IPS-NIHi7 (cell line): Measurements from ENCODE around the gene QPCTL.
A peak's percentile ranks its signal among the peaks of the same experiment; 100 is the strongest.

Experiments
- DNase-seq: peaks from one replicate; pipeline ENCODE4 v3.0.0; 2012; ENCODE audit warnings: mixed read lengths; ENCODE audit errors: extremely low spot score

Gene QPCTL

DNA sequence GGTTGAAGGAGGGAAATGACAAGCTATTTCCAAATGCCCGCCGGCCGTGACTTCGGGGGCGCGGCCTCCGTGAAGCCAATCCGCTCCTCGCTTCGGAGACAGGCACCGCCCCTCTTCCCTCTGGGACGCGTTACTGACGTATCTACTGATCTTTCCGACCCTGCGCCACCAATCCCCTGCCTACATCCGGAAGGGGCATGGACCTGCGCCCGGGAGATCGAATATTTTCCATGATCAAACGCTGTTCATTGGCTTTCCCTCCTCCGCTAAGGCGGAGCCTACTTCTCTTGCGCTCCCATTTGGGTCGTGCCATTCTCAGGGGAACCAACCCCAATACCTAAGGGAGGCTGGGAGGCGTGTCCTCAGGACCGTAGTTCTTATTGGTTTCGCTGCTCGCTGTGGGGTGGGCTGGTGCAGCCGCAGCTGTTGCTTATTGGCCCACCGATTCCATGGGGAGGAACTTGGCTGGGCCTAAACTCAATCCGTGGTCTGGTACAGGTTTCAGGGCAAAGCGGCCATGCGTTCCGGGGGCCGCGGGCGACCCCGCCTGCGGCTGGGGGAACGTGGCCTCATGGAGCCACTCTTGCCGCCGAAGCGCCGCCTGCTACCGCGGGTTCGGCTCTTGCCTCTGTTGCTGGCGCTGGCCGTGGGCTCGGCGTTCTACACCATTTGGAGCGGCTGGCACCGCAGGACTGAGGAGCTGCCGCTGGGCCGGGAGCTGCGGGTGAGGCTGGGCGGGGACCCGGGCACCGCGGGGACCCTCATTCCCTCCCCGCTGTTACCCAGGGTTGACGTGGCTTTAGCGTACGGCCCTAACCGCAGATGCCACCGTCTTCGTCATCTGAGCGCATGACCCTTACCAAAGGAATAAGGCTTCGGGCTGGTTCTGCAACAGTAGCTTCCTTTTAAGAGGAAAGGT lies at the start of gene QPCTL:
Gene QPCTL, plus strand, starts transcription at position 480 of the 919 bp plus-strand sequence. Its CDS starts 38 bp downstream, at position 518.
- DNase-seq, result peak; percentile 96

DNA sequence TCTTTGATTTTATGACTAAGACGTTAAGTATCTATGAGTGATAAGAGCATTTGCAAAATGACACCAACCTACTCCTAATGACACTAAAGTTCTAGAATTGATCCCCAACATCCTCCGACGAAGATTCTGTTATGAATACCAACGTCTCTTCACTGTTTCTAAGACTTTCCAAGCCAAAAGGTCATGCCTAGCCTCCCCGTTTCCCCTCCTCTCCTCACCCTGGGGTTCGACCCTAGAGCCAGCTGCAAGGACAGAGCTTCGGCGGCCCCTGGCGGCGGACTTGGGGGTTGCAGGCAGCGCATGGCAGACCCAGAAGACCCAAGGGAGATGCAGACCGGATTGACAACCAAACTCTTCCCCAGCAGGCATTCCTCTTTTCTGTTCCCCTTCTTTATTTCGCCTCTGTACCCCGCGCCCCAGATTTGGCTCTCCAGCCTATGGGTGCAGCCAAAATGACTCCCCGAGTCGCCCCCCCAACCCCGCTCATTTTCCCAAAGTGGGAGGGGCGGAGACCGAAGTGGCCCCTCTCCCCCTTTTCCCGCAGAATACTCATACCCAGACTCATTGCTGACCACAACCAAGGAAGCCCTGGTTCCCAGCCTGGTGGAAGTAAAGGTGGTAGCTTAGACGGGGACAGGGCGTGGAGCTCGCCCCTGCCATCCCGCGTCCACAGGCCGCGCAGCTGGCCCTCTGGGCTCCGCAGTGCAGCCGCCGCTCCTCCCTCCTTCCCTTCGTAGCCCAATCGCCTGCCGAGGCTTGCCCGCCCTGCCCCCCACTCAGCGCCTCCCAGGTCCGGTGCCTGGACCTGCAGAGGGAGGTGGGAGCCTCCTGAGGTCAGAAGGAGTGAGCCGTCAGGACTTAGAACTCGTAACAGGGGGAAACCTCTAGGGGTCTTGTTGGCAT lies 49.2 kb upstream of the QPCTL start:
- DNase-seq, result peak; percentile 82

DNA sequence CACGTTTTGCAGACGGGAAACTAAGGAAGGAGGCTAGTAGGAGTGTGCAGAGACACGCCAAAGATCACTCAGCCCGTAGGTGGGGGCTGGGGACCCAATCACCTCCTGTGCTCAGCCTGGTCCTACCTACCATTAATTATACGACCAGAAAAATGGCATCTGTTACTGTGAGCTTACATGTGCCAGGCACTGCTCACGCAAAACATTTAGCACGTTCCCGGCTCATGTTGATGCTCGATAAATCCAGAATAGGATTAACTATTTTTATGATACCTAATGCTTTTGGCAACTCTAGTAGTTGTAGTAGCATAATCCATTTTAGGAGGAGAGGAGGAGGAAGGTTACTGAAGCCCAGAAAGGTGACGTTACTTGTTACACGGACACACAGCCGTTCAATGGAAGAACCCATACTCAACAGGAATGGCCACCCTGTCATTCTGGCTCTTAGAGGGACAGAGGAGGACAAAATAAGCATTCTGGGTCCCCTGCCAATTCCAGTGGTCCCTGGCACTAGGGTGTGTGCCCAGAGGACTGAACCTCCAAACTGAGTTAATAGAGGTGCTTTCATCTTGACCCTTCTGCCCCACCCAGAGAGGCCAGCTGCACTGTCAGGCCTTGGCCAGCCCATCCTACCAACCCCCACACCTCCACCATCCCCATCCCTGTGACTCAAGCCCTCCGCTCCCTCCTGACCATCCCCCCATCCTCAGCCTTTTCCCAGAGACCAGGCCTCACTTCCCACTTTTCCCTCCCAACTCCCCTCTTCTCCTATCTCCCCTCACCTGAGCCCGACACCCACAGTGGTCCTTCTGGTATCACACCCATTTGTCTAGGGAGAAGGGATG lies 48.3 kb upstream of the QPCTL start:
- no peak for DNase-seq

DNA sequence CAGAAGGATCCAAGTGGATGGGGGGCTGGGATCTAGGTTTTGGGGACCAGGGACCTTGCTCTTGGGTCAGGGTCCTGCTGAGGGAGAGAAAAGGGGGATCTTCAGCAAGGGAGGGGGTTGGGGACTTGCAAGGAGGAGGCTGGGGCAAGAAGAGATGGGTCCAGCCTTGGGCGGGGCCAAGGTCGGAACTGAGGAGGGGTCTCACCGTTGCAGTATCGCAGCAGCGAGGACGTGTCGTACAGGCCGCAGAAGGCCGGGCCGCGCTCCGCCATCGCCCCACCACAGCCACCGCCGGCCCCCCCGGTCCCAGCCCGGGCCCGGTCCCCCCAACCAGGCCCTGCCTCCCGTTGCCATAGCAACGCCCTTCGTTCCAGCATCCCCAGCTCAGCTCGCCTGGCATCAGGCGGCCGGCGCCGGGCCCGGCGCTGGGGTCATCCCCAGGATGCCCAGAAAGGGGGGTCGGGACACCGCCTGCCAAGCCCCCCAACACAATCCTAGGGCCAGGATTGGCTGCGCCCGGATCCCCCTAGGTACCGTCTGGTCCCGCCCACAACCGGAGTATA lies 47.3 kb upstream of the QPCTL start:
- no peak for DNase-seq

DNA sequence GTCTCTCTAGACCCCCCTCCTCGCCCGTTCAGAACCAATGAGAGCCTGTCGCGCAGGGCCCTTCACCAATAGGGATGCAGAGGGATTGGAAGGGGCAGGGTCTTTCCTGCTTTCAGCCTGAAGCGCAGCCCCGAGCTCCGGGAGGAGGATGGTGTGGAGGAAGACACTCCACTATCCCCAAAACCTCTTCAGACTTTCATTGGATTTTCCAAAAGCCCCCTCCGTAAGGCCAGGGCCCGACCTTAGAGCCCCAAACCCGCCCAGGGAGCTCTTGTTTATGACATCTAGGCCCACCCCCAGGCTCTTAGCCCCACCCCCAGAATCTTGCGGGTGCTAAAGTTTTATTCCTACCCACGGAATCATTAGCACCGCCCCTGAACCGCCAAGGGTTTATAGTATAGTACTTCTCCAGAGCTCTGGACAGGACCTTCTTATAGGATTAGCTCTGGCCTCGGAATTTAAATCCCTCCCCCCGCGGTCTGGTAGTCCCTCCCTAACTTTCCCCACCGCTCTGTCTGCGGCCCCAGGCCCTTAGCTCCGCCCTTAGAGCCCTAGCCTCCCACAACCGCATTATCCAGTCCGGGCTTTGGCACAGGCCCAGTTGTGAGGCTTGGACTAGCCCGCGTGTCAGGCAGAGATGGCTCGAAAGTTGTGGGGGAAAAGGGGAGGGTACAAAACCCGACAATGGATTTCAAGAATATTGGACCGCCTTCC lies 46.7 kb upstream of the QPCTL start:
- DNase-seq, result peak; percentile 93

DNA sequence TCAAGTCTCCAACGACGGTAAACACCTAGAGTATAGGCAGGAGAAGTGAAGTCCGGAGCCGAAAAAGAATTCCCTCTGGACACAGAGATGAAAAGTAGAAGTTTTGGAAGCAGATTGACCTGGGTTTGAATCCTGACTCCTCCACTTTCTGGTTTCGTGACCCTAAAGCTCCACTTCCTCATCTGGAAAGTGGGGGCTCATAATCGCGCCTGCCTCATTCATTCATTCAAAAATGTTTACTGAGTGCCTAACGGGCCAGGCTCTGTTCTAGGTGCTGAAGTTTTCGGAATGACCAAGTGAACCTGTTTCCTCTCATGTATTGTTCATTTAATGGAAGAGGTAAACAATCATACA lies 46.1 kb upstream of the QPCTL start:
- no peak for DNase-seq

DNA sequence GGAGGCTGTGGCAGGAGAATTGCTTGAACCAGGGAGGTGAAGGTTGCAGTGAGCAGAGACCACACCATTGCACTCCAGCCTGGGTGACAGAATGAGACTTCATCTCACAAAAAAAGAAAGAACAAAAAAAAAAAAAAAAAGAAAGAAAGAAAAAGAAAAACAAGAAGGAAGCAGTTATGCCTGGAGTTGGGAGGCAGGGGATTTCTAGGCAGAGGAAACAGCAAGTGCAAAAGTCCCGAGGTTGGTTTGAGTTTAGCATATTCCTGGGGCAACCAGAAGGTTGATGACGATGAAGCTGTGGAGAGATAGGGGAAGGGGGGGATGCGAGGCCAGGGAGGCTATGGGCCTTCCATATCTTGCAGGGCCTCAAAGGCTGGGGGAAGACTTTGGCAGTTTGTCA lies 41.7 kb upstream of the QPCTL start:
- DNase-seq, result no peak

DNA sequence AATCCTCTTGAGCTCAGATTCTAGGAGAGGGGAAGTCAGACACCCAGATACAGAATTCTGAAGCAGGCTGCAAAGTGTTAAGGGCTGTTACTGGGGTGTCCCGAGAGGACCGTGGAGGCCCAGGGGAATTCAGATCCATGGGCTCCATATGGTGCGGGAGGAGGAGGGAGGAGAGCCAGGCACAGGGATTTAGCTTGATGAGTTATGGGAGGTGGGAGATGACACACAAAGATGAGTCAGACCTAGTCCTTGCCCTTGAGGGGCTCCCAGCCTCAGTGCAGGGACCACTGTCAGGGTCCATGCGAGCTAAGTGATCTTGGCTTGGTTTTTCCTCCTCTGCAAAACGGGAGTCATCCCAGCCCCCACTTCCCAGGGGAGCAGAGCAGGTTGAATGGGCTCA lies 38.8 kb upstream of the QPCTL start:
- no peak for DNase-seq

DNA sequence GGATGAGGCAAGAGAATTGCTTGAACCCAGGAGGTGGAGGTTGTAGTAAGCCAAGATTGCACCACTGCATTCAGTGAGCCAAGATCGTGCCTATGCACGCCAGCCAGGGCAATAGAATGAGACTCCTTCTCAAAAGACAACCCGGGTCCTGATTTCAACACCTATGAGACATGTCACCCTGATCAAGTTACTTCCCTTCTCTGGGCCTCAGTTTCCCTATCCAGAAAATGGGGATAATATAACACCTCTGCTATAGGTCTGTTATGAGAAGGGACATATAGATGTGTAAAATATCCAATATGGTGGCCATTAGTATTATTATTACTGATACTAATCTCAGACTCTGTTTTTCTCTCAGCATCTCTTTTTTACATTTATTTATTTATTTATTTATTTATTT lies 37.4 kb upstream of the QPCTL start:
- DNase-seq, result no peak

DNA sequence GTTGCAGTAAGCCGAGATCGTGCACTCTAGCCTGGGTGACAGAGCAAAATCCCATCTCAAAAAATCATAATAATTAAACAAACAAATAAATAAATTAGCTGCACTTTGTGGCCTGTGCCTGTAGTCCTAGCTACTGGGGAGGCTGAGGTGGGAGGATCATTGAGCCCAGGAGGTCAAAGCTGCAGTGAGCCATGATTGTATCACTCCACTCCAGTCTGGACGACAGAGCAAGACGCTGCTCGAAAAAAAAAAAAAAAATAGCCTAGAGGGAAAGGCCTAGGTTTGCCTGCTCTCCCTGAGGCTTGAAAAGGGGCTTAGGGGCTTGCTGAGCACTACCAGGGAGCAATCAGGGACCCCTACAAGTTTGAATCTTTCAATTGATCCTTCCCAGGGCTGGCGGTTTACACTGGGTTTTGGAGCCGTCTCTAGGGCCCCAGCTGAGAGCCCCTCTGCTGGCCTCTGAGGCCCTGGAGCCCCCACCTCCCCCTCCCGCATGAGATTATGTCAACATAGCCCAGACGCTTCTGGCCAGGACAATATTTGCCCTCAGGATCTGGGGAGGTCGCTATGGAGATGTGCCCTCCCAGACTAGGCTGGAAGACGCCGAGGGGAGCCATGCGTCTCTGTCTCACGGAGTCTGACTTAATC lies 34.8 kb upstream of the QPCTL start:
- no peak for DNase-seq

DNA sequence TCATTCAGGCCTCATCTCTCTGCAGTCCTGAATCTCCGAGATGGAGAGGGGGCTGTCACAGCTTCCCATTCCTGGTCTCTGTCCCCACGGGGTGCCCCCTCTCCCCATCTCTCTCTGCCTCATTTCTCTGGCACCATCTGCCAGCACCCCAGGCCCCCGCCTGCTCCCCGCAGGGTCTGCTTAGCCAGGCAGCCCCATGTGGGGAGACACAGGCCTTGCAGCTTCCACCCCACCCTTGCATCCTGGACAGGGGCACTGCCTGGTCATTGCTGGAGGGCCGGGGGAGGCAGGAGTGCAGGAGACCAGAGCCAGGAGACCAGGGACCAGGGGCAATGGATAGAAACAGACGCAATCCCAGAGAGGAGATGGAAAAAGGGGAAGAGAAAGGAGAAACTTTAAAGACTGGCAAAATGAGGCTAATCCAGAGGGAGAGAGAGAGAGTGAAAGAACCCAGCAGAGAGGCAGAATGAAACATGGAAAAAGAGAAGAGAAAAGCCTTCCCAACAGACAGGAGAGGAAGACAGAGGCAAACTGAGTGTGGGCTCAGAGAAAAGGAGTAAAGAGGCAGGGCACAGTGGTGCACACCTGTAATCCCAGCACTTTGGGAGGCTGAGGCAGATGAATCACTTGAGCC lies 33.3 kb upstream of the QPCTL start:
- no peak for DNase-seq

DNA sequence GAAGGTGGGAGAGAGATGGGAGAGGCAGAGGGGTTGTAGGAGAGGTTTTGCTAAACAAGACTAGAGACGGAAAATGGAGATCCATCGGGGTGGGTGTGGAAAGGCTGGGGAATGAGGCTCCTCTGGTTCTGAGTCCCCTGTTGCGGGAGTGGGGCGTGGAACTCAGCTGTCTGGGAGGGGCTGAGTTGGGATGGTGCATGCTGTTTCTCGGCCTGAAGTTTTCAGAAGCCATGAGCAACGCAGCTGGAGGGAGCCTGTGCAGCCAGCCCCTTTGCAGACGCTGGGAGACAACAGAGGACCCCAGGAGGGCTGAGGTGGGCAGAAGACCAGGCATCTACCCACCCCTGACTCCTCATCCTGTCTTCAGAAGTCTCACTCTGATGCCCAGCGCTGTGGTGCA lies 31.8 kb upstream of the QPCTL start:
- DNase-seq, result no peak

DNA sequence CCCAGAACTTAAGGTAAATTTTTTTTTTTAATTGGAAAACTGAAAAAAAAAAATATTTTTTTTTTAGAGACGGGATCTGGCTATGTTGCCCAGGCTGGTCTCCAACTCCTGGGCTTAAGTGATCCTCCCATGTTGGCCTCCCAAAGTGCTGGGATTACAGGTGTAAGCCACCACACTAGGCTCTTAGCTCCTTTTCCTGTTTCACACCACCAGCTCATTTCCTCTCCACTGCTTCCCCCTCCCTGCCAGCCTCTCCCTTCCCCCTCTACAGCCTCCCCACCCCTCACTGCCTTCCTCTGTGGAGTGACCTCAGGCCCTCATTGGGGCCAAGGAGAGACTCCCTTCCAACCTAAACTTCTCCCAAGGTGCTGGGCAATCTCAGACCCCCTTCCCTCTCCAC lies 28.7 kb upstream of the QPCTL start:
- DNase-seq, result no peak

DNA sequence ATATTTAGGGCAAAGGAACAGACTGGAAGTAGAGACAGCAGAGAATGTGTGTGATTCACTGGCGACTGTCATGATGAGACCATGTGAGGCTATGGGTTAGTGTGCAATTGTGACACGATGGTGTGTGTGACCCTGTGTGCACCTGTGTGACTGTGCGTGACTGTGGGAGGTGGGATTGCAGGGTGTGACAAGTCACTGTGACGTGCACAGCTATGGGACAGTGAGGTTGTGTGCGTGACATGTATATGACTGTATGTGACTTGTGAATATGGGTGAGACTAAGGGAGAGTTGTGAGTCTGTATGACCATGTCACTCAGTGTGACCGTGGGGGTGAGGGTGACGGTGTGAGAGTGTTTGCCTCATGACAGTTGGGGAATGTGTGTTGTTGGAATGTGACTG lies 27.9 kb upstream of the QPCTL start:
- DNase-seq, result no peak

DNA sequence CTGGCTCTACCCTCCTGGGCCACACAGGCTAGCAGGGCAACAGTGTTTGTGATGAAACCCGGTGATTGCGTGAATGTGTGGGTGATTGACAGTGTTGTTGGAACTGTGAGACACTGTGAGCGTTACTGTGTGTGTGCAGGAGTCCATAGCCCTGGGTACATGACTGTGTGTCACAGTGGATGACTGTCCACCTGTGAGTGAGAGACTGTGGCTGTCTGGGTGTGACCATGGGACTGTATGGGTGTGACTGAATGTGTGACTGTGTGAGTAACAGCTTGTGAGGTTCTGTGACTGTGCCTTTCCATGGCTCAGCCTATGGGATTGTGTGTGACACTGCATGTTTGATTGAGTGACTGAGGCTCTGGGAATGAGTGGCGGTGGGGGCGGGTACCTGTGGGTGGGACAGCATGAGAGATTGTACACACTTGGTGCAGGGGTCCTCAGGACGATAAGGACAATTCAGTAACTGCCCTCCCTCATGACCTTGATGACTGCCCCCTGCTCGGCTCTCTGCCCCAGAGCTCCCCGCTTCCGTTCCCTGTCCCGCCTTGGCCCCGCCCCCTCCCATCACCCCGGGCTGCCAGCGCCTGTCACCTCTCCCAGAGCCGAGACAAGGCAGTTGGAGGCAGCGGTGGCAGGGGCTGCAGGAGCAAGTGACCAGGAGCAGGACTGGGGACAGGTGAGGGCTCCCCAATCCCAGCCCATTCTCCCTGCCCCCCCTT lies 24.7 kb upstream of the QPCTL start, which contains the start of gene GIPR:
Gene GIPR, plus strand, starts transcription at position 602 of the 722 bp plus-strand sequence. CDS start 1,300 bp downstream, outside the sequence.
- peak; percentile 77 for DNase-seq

DNA sequence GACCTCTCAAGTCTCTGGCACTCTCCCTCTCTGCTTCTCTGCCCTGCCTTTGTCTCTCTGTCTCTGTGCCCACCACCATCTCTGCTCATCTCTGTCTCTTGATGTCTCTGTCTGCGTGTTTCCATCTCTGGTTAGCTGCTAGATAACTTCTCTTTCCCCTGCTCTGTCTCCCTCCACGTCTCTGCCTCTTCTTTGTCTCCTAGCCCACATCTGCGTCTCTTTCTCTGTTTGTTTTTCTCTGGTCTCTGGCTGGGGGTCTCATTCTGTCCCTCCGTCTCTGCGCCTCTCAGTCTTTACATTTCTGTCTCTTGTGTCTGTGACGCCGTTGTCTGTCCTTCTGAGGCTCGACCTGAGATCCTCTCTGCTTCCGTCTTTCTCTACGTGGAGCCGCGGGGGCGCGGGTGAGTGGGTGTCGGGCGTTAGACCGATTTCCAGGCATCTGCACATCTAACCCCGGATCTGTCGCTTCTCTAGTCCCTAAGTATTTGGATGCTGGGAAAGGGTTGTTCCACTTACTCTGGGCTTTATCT lies 24.1 kb upstream of the QPCTL start:
- DNase-seq, result no peak

DNA sequence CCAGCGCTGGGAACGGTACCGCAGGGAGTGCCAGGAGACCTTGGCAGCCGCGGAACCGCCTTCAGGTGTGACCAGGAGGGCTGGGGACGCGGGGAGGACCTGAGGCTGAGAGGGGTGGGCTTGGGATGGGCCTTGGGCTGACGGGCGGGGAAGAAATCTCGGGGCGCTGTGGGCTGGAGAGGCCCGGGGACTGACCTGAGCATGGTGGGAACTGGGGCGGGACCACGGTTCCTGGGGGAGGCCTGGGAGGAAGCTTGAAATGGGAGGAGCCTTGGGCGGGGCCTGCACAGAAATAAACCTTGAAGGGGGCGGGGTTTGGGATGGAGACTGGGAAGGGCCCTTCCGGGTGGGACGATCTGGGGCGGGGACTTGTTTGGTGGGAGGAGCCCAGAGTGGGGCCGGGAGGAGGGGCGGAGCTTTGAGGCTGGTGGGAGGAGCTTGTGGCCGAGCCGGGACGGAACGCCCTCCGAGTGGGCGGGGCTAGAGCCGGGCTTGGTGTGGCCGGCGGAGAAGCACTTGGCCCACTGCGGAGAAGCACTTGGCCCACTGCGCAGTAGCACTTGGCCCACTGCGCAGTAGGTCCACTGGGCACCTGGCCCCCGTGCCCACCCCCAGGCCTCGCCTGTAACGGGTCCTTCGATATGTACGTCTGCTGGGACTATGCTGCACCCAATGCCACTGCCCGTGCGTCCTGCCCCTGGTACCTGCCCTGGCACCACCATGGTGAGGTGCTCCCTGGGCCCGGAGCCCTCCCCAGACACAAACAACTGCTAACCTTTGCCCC lies 21.6 kb upstream of the QPCTL start:
- DNase-seq, result peak; percentile 98

DNA sequence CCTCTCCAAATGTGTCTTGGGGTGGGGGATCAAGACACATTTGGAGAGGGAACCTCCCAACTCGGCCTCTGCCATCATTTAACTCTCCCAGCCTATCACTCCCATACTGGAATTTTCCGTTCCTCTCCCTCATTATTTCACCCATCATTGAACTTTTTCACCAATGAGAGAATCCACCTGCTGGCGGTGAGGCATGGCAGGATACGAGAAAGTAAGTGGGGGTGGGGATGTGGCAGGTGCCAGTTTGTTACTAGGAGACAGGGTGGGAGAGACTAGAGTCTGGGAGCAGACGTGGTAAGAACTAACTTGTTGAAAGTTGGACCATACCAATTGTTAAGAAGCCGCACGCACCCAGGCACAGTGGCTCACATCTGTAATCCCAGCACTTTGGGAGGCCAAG lies 17.5 kb upstream of the QPCTL start:
- no peak for DNase-seq
